Measurements from ENCODE around the gene SIN3A.
"Not testable (repeated sequence)": the region's sequence is repeated elsewhere in the genome, so short reads cannot be mapped to it uniquely, and the experiment has no call there.

SIN3A gene

DNA sequence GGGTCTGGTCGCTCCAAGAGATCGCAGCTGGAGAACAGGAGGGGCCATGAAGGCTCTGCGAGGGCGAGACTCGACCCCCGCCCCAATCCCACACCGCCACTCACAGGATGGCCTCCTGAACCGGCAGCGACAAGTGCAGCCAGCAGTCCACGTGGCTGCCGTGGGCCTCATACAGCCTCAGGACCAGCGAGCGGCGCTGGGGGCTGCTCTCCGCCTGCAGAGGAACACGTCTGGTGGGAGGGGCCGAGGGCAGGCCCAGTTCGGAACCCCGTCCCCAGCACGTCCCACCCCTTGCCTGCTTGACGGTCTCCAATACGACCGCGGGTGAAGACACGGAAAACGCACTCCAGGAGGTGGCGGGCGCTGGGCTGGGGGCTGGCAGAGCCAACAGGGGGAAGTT is 95.5 kb downstream of the SIN3A start:
- DNase-seq: no peak

DNA sequence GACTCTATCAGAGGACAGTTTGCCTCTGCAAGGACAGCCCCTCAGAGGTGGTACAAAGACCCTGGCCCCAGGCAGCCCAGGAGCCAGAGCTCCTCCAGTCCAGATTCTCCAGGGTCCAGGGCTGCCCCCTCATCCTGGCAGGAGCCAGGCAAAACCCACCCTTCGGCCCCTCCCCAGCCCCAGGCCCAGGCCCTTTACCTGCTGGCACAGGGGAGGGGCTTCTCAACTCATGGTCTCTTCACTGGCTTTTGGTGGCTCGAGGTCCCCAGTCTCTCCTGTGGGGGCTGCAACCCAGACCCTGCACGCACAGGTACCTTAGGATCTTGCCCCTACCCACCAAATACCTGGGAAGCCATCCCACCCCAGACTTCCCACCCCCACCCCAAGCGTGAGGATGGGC is 96.1 kb downstream of the SIN3A start:
- no peak for DNase-seq

DNA sequence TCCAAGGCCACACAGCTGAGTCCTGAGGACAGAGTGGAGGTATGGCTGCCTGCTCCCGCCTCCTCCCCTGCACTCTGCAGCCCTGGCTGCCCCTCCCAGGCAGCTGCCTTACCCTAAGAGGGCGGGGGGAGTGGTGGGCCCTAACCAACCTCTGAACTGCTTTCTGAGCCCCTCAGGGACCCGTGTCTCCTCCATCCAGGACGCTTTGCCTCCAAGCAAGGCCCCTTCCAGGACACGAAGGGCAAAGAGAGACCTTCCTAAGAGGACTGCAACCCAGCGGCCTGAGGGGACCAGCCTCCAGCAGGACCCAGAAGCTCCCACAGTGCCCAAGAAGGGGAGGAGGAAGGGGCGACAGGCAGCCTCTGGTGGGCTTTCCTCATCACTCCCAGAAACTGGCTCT is 97.0 kb downstream of the SIN3A start:
- no peak for DNase-seq

DNA sequence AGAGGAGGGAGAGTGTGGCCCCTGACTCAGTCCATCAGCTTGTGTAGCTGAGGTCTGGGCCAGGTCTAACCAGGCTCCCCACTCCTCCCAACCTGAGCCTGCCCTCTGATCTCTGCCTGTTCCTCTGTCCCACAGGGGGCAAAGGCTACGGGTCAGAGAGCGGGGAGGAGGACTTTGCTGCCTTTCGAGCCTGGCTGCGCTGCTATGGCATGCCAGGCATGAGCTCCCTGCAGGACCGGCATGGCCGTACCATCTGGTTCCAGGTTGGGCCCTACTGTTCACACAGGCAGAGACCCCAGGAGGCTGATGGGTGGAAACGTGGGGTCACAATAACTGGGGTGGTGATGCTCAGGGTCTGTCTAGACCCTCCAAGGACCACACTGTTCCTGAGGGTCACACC is 97.9 kb downstream of the SIN3A start:
- DNase-seq: no peak

DNA sequence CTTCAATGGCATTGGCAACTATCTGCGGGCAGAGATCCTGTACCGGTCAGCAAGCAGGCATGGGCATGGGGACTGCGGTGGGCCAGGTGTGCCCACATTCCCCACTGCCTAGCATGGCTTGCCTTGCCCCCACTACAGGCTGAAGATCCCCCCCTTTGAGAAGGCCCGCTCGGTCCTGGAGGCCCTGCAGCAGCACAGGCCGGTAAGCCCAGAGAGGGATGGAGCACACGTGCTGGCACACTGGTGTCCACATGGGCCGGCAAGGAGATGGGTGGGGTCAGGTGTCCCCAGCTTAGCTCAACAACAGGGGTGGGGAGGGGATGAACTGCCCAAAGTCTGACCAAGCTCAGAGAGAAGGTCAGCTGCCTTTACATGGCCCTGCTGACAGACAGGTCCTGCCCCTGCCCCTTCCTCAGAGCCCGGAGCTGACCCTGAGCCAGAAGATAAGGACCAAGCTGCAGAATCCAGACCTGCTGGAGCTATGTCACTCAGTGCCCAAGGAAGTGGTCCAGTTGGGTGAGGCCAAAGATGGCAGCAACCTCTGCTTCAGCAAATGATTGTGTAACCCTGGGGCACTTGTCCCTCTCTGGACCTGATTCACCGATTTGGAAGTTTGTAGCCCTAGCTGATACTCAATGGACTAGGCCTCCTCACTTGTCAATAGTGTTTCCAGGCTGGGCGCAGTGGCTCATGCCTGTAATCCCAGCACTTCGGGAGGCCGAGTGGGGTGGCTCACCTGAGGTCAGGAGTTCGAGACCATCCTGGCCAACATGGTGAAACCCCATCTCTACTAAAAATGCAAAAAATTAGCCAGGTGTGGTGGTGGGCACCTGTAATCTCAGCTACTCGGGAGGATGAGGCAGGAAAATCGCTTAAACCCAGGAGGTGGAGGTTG is 99.1 kb downstream of the SIN3A start:
- DNase-seq: no peak

DNA sequence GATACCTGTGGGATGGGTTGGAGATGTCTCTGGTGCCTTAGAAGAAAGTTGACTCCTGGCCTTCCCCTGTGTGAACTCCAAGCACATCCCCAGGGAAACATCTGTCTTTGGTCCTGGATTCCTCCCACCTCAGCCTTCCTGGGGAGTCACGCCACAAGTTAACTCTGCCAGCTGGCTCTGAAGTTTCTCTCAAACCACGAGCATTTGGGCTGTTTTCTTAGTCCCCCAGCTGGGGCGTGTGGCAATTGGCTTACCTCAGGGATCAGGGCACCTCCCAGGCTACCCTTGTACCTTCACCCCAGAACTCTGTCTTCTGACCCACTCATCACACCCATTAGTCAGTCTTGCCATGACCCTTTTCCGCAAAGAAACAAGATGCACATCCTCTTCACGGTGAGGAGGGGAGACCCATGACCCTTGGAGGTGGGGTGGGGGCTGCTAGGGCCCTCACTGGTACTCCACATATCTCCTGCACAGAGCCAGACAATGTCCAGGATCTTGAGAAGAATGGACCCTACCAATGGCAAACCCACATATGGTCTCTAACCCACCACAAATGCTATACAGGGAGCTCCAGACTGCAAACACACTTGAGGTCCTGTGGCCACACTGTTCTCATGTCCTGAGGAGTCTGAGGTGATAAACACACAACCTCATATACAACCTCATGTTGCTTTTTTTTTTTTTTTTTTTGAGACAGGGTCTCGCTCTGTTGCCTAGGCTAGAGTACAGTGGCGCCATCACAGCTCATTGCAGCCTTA is 100.7 kb downstream of the SIN3A start:
- DNase-seq: no peak

DNA sequence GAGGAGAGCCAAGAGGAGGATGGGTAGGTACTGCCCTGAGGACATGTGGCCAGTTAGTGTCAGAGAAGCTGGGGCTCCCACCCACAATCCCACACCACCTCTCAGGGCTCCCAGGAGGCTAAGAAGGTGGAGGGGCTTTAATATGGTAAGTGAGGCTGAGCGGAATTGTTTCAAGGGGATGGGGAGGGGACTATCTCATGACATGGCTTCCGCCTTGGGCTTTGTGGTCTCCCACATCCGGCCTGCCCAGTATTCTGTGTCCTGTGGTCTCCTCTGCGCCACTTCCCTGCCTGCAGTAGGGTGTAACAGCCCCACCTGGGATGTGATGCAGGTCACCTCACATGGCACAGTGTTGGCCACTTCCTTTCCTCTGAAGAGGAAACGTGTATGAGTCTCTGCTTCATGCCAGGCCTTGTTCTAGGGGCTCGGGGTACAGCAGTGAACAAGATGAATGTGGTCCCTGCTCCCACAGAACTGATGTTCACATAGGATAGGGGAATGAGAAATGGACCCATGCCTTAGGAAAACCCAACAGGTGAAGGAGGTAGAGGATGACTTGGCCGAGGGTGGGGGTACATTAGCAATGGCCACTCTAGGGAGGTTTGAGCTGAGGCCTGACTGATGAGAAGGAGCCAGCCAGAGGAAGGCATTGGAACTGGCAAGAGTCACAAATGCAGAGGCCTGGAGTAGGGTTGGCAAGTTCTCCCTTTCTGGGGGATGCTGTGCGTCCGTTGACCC is 101.5 kb downstream of the SIN3A start:
- DNase-seq: no peak

DNA sequence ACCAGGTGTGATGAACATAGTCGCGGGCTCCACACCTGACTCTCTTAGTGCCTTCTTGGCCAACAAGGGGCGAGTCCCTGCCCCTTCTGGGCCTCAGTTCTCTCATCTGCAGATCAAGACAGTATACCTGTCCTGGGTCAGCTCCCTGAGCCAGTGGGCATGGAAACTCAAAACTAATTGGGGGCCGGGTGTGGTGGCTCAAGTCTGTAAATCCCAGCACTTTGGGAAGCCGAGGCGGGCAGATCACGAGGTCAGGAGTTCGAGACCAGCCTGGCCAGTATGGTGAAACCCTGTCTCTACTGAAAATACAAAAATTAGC is 102.2 kb downstream of the SIN3A start:
- DNase-seq: not testable (repeated sequence)

DNA sequence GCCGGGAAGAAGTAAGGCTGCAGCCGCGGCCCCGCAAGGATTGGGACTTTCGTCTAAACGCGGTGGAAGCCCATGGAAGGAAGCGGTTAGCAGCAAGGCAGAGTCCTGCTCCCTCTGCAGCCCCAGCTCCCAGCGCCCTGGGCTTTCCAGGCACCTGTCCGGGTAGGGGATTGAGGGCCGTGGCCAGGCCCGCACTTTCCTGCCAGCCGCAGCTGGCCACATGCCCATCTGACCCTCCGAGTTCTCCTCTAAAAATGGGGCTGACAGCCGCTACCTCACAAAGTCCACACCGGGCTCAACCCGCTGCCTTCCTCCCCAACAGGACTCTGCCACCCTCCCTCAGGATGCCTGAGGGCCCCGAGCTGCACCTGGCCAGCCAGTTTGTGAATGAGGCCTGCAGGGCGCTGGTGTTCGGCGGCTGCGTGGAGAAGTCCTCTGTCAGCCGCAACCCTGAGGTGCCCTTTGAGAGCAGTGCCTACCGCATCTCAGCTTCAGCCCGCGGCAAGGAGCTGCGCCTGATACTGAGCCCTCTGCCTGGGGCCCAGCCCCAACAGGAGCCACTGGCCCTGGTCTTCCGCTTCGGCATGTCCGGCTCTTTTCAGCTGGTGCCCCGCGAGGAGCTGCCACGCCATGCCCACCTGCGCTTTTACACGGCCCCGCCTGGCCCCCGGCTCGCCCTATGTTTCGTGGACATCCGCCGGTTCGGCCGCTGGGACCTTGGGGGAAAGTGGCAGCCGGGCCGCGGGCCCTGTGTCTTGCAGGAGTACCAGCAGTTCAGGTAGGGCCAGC is 102.7 kb downstream of the SIN3A start:
- no peak for DNase-seq

DNA sequence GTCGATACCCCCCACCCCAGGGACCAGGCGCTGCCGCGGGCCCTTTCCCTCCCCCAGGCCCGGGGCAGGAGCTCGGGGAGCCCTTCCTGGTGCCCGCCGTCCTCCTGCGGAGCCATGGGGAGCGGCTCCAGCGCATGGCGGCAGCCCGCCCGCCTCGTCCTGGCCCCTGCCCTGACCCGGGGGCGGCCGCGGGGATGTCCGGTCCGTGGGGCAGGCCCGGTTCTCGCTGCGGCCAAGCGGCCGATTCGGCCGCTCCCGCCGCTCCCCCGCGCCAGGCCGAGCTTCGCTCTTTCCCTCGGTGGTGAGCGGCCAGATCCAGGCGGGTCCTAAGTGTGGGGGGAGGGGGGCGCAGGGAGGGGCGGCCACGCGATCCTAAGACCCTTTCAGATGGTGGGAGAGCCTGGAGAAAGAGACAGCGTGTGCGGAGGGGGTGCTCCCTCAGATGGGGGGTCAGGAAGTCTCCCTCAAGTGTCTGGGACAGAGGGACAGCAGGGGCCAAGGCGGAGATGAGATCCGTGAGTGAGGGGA is 103.4 kb downstream of the SIN3A start:
- DNase-seq: no peak

DNA sequence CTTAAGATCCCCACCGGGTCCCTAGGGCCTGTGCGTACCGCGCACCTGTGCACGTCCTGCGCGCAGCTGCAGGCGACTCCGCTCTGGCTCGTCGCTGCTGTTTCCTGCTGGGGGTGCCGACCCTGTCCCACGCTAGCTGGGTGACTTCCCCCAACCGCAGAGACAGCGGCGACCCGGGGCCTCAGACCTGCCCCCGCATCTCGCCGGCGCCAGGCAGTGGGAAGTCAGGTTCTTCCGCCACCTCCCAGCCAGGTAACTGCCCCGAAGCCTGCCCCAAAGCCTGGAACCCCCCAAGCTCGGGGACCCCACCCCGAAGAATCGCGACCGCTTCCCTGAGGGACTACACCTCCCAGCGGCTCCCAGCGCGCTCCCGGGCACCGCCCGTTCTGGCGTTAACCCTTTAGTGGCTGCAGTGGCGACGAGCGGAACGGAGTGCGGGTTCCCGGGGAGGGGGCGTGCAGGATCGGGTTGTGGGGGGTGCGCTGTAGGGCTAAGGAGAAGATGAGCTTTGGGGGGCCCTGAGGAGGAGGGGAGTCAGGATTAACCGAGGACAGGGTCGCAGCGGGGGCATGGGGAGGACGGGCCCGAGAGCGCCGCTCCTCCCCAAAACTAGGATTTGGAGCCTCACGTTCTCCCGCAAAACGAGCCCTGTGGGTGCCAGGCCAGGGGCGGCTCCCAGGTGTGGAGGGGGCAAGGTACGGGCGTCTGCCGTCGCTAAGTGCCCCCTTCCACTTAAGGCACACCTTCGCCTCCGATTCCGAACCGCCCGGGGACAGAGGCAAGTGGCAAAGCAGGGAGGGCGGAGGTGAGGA is 104.1 kb downstream of the SIN3A start:
- peak; percentile 45 to 66 for DNase-seq

DNA sequence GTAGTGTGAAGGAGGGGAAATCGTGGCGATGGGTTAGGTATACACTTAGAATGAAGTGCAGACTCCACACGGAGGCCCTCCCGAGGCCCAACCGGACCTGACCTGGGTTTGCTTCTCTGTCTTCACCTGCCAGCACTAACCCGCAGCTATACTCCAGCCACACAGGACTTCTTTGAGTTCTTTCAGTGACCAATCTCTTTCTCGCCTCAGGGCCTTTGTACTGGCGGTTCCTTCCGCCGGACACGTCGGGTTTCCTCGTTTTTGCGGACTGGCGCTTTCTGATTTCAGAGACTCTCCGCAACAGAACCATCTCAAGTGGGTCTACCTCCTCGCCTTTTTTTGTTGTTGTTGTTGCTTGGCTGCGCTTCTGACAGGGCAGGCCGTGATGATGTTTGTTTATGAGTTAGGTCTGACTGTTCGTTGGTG is 104.7 kb downstream of the SIN3A start, which contains the start of gene NEIL1:
Gene NEIL1 (plus strand): TSS at position 244 of the 426 bp plus-strand sequence. CDS start 1,867 bp downstream, outside the sequence.
- DNase-seq: no peak

DNA sequence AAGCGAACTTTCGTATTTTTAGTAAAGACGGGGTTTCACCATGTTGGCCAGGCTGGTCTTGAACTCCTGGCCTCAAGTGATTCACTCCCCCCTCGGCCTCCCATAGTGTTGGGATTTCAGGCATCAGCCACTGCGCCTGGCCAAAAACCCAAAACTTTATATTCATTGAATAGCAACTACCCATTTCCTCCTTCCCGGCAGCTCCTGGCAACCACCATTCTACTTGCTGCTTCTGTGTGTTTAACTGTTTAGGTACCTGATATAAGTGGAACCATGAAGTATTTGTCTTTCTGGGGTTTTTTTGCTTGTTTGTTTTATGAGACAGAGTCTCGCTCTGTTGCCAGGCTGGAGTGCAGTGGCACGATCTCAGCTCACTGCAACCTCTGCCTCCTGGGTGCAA is 107.5 kb downstream of the SIN3A start:
- DNase-seq: peak in 1 of 2 donors; percentile 27

DNA sequence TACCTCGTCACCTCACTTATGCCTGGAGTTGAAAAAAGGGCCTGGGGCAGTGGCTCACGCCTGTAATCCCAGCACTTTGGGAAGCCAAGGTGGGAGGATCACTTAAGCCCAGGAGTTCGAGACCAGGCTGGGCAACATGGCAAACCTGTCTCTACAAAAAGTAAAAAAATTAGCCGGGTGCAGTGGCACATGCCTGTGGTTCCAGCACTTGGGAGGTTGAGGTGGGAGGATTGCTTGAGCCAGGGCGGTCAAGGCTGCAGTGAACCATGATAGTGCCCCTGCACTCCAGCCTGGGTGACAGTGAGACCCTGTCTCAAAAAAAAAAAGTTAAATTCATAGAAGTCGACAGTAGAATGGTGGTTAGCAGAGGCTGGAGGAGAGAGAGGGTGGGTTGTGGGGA is 109.3 kb downstream of the SIN3A start:
- DNase-seq: no peak

DNA sequence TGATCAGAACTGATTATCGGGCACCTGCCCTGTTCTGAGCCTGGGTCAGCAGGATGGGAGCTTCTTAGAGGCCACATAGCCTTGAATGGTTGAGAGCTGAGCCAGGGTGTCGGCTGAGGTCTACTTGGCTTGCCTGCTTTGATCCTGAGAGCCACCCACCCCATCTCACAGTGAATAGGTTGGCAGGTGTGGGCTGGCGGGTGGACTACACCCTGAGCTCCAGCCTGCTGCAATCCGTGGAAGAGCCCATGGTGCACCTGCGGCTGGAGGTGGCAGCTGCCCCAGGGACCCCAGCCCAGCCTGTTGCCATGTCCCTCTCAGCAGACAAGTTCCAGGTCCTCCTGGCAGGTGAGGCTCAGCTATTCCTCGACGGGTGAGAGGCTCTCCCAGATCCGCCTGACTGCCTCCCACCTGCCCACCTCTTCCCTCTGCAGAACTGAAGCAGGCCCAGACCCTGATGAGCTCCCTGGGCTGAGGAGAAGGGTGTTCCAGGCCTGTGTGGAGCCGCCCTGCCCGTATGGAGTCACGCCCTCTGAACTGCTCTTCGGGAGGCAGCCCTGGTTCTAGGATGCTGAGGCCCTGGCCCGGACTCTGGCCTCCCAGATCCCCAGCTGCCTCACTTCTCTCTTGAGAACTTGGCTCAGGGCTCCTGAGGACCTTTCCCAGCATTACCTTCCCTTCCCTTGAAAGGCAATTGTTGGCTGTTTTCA is 111.8 kb downstream of the SIN3A start:
- no peak for DNase-seq

DNA sequence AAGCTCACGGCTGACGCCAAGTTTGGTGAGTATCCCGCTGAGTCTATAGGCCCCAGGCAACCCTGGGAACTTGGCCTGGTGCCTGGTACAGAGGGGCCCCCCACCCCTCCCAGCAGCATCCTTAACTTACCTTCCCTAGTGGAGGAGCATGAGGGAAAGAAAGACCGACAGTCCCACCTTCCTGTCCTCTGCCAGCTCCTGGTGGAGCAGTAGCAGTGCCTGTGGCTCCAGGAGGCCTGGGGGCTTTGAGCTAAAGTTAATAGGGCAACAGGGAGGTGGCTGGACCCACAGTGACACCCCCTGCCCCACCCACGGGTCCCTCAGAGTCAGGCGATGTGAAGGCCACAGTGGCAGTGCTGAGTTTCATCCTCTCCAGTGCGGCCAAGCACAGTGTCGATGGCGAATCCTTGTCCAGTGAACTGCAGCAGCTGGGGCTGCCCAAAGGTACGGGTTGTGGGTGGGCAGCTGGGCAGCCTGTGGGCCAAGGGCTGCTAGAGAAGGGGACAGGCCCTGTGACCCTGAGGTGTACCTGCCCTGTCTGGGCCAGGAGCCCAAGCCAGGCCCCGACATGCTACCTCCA is 112.7 kb downstream of the SIN3A start:
- no peak for DNase-seq

DNA sequence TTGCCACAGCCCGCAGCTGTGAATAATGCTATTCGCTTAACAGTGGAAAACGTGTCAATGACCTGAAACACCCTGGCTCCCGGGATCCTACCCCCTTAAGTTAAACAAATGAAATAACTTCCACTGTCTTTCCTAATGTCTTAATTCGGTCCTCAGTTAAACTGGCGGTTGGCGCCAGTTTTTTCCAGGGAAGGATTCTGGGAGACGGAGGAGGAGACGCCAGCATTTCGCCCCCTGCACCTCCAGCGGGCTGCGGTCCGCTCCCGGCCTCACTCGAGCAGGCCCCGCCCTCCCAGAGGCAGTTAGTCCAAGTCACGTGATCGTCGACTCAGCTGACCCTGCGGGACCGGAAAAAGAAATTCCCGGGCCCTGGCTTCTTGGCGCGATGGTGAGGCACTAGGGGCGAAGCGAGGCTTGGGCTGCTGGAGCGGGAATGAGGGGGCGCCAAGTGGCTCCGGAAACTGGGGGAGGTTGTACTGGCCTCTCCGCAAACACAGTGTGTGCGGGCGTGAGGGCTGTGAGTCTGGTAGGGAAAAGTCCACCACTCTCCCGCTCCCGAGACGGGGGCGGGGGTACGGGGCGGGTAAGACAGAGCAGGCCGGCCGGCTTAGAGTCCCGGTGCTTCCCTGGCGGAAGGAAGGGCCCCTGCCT is 115.7 kb downstream of the SIN3A start, which contains the start of gene COMMD4:
Gene COMMD4 (plus strand): TSS at position 359 of the 651 bp plus-strand sequence. CDS start 27 bp downstream, at position 386.
- DNase-seq: peak; percentile 91 to 92

DNA sequence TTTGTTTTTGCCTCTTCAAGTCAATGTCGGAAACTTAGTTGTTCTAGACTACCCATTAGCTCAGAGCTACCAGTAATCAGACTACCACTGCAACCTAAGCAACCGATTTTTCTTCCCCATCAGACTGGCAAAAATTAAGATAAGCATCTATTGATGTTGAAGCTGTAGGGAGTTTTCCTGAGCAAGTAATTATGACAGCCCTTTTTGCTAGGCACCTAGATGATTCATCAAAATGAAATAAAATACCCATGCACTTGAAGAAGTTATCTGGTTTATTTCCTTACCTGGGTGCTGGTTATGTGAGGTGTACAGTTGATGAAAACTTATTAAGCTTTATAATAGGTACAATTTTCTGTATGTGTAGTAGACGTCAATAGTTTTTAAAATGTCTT is 116.2 kb downstream of the SIN3A start:
- DNase-seq: no peak

DNA sequence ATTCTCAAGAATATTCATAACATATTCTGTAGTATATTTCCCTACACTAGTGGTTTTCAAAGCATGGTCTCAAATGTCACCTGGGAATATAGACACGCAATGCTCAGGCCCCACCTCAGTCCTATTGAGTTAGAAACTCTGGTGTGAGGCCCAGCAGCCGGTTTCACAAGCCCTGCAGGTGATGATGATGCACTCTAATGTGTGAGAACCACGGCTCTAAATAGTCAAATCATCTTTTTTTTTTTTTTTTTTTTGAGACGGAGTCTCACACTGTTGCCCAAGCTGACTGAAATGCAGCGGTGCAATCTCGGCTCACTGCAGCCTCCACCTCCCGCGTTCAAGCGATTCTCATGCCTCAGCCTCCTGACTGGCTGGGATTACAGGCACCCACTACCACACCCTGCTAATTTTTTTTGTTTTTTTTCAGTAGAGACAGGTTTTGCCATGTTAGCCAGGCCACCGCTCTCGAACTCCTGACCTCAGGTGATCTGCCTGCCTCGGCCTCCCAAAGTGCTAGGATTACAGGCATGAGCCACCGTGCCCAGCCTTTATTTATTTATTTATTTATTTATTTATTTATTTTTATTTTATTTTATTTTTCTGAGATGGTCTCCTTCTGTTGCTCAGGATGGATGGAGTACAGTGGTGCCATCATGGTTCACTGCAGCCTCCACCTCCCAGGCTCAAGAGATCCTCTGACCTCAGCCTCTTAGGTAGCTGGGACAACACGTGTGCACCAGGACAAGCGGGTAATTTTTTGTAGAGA is 117.7 kb downstream of the SIN3A start:
- not testable (repeated sequence) for DNase-seq

Data from hippocampal formation (tissue), 2 donors.